ENCODE data around the gene HCRTR1.

HCRTR1 gene

DNA sequence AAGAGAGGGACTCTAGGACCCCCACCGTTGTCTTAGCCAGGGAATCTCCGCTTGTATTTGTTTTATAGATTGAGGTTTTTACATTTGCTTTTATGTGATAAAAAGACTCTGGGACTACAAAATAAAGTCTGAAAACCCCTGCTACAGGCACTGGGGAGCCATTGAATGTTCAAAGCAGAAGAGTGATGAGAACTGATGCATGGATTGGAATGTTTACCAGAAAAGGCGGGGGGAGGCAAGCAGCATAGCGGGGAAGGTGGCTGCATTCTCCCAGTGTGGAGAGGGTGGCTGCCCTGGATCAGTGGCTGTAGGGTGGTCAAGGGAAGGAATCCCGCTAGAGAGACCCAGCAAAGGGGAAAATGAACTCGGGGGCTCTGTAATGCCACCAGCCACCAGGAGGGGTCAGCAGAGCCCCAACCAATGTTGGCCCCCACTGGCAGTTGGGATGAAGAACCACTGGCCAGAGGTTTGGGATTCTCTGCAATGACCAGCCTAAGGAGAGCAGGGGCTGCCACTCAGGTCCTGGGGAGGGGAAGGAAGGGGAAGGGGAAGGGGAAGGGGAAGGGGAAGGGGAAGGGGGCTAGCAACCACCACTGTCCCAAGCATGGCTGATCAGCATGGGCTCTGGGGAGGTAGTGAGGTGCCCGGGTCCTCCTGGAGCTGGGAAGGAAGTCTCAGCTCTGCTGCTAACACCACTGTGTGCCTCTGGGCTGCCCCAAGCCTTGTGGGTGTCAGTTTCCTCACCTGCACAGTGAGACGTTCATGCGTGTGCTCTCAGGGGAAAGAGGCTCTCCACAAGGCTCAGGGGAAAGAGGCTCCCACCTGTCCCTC, 46.3 kb downstream of the HCRTR1 start:
- DNase-seq (ENCODE audit: low spot score): no peak
- Histone ChIP-seq H3K27ac (no peak overlapping the region), H3K4me3 (no peak overlapping the region)
- TF ChIP-seq, protein P1, sequence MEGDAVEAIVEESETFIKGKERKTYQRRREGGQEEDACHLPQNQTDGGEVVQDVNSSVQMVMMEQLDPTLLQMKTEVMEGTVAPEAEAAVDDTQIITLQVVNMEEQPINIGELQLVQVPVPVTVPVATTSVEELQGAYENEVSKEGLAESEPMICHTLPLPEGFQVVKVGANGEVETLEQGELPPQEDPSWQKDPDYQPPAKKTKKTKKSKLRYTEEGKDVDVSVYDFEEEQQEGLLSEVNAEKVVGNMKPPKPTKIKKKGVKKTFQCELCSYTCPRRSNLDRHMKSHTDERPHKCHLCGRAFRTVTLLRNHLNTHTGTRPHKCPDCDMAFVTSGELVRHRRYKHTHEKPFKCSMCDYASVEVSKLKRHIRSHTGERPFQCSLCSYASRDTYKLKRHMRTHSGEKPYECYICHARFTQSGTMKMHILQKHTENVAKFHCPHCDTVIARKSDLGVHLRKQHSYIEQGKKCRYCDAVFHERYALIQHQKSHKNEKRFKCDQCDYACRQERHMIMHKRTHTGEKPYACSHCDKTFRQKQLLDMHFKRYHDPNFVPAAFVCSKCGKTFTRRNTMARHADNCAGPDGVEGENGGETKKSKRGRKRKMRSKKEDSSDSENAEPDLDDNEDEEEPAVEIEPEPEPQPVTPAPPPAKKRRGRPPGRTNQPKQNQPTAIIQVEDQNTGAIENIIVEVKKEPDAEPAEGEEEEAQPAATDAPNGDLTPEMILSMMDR (IDR thresholded peaks at IDR 0.05): peak; percentile 94

DNA sequence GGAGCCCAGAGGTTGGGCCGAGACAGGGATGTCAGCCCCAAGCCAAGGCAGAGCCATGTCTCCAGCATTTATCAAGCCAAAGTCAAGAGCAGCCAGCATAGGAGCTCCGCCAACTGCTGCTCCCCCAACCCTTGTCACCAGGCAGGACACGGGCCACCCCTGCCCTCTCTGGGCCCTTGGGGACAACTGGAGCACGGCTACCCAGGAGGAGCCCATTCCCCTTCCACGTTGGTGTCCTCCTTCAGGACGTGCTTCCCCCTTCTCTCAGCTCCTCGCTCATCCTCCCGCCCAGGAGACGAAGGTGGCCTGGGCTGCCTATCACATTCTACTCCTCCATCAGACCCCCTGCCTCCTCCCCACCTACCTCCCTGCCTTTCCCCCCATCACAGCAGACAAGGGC, 47.0 kb downstream of the HCRTR1 start:
- no peak overlapping the region for H3K4me3 ChIP-seq
- TF ChIP-seq, protein P1 (IDR thresholded peaks at IDR 0.05): no peak
- no peak overlapping the region for H3K27ac ChIP-seq
- no peak for DNase-seq (ENCODE audit: low spot score)

DNA sequence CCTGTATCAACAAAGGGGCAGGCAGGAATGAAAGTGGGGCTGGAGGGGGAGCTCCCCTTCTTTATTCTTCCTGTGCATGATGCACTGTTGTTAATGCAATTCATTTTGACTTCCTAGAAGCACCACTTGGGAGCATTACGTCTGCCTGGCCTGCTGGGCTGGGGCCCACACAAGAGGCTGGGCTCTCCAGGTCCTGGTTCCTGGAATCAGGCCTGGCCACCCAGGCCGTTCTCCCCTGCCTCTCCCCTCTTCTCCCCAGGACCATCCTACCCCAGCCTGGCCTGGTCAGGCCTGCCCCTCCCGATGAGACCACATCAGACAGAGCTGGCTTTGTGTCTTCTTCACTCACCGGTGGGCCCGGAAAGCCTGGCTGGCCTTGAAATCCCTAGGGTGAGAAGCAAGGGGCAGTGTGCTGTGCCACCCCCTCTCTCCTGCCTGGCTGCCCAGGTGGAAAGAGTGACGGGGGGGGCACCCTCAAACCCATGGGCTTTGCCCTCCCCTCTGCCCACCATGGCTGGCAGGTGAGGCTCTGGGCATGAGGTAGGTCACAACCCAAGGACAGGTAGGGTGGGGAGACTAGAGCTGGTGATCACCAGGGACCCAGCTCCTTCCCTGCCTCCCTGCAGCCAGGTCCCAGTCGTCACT, 47.9 kb downstream of the HCRTR1 start:
- Histone ChIP-seq H3K27ac (peak overlapping the region; percentile 16 to 54), H3K4me3 (no peak overlapping the region)
- DNase-seq (ENCODE audit: low spot score): no peak
- TF ChIP-seq, protein P1 (IDR thresholded peaks at IDR 0.05): no peak

DNA sequence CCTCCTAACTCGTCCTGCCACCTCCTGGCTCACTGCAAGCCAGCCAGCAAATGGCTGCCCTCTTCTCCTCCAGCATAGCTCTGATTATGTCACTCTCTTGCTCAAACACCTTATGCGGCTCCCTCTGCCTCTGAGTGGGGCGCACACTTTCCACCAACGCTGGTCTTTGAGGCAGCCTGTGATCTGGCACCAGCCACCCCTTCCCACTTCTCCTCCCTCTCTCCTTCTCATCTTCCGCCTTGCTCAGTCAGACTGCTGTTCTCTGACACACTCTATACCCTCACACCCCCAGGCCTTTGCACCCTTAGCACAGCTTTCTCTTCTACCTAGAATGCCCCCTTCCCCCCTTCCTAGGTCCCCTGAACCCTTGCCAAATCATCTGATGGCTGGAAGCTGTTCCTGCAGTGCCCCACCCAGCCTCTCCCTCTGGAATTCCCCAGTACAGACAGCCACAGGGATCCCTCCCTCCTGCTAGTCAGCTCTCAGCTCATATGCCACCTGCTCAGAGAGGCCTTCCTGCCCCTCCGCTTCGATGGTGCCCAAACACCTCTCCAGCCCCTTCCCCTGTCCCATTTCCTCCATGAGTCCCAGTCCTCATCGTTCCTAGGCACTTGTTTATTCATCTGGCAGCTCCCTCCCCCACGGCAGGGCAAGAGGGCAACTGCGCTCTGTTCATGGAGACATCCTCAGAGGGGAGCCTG, 48.9 kb downstream of the HCRTR1 start:
- TF ChIP-seq, protein P1 (IDR thresholded peaks at IDR 0.05): no peak
- H3K27ac ChIP-seq: peak overlapping the region; percentile 7 to 54
- no peak overlapping the region for H3K4me3 ChIP-seq
- no peak for DNase-seq (ENCODE audit: low spot score)

- peak overlapping the region in 1 of 2 donors; percentile 7 for H3K27ac ChIP-seq
- no peak for DNase-seq (ENCODE audit: low spot score)
- TF ChIP-seq, protein P1 (IDR thresholded peaks at IDR 0.05): no peak
- no peak overlapping the region for H3K4me3 ChIP-seq
Measured at GRCh38 chr1:31667065-31667785, 49.7 kb downstream of the HCRTR1 start.

DNA sequence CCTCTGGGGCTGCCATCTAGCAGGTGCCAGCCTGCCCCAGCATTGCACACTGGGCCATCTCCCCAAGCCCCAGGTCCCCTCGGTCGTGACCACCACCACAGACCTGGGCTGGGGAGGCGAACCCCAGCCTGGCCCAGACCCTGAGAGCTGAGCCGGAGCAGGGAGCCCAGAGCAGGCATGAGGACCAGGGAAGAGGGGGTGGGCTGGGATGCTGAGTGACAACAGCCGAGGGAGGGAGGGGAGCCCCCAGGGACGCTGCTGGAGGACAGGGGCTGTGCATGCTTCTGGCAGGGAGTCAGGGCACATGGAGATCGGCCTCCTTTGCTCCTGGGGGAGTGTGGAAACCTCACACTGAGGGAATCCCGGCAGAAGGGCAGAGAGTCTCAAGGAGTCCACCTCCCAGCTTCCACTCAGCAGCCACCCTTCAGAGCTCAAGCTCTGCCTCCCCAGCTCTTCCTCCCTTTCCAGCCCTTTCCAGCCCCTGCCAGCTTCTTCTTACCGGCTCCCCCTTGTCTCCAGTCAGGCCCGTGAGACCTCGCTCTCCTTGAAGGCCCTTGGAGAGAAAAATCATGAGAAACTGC, 50.9 kb downstream of the HCRTR1 start:
- TF ChIP-seq, protein P1 (IDR thresholded peaks at IDR 0.05): no peak
- H3K27ac ChIP-seq: no peak overlapping the region
- DNase-seq (ENCODE audit: low spot score): no peak
- H3K4me3 ChIP-seq: no peak overlapping the region

Data from coronary artery (tissue), 2 donors.